H1 (cell line): Measurements from ENCODE around the gene MAP2K7. TPM values are rescaled to one million over a fixed set of nuclear protein-coding genes. Genes with fewer than 3 reads are reported as not detected.

Source experiments
- CTCF ChIA-PET: fragments of 300-600 bp; sonication (Branson Sonifier 250); formaldehyde crosslinking; loops from one replicate; lab custom pipeline; 2021; ENCODE audit not compliant: partially characterized antibody; lab: Charles Lee
- POLR2A ChIA-PET: fragments of 300-600 bp; sonication (Branson Sonifier 250); formaldehyde crosslinking; loops from one replicate; lab custom pipeline; 2021; ENCODE audit warnings: inconsistent platforms; ENCODE audit not compliant: partially characterized antibody; lab: Charles Lee
- DNase-seq, 2 experiments: peaks; one replicate each; pipeline versions ENCODE4 v3.0.0 to v3.0.0-alpha.2; 2010 to 2022; ENCODE audit warnings: low spot score in 2 of 2, low read depth in 1 of 2, mixed read lengths in 1 of 2
- FAIRE-seq: peaks from 2 replicates; lab custom pipeline; 2011; peaks lifted over from hg19 to GRCh38; lab: Jason Lieb, UNC
- H2AFZ ChIP-seq: 2 replicates; pipeline ENCODE4 v1.8.1; 2012; ENCODE audit warnings: low read length, inconsistent platforms
- H2AK5ac ChIP-seq: 2 replicates; pipeline ENCODE4 v1.6.1; 2013; ENCODE audit warnings: low read depth, low read length
- H2BK120ac ChIP-seq: replicated peaks from 2 replicates; pipeline ENCODE3; 2013; ENCODE audit warnings: low read depth, low read length, inconsistent platforms
- H2BK12ac ChIP-seq: 2 replicates; pipeline ENCODE4 v1.6.1; 2013; ENCODE audit warnings: low read depth, low read length
- H2BK15ac ChIP-seq: 2 replicates; pipeline ENCODE4 v1.6.1; 2013; ENCODE audit warnings: low read length
- H2BK20ac ChIP-seq: 2 replicates; pipeline ENCODE4 v1.6.1; 2013; ENCODE audit warnings: low read length
- H2BK5ac ChIP-seq: 2 replicates; pipeline ENCODE4 v1.6.1; 2013; ENCODE audit warnings: low read depth, low read length
- H3K14ac ChIP-seq: 2 replicates; pipeline ENCODE4 v1.6.1; 2013; ENCODE audit warnings: inconsistent platforms; ENCODE audit not compliant: insufficient read length
- H3K18ac ChIP-seq: 2 replicates; pipeline ENCODE4 v1.6.1; 2013; ENCODE audit warnings: low read length; ENCODE audit errors: extremely low read depth
- H3K23ac ChIP-seq: 2 replicates; pipeline ENCODE4 v1.6.1; 2013; ENCODE audit warnings: inconsistent platforms; ENCODE audit not compliant: insufficient read length
- H3K23me2 ChIP-seq: 2 replicates; pipeline ENCODE4 v1.6.1; 2013; ENCODE audit warnings: low read depth, low read length
- H3K27ac ChIP-seq: 2 replicates; pipeline ENCODE4 v1.6.1; 2011; ENCODE audit warnings: low read depth, low read length, inconsistent platforms
- H3K27me3 ChIP-seq, 4 experiments: replicated peaks in 1 of 4; 1 replicate in 1 of 4; 2 replicates in 3 of 4; pipeline versions ENCODE4 v1.6.1 to v1.8.1; 2011 to 2013; ENCODE audit warnings: low read length in 3 of 4, mild to moderate bottlenecking in 3 of 4, inconsistent platforms in 2 of 4, mixed read lengths in 2 of 4, moderate library complexity in 1 of 4; ENCODE audit not compliant: control insufficient read depth in 3 of 4, insufficient read depth in 3 of 4; ENCODE audit errors: extremely low read depth in 1 of 4
- H3K36me3 ChIP-seq, 4 experiments: 2 replicates each; pipeline versions ENCODE4 v1.6.1 to v1.8.1; 2011 to 2013; ENCODE audit warnings: mild to moderate bottlenecking in 4 of 4, low read length in 3 of 4, moderate library complexity in 2 of 4, control low read depth in 1 of 4, inconsistent platforms in 1 of 4; ENCODE audit not compliant: insufficient read depth in 4 of 4, control insufficient read depth in 2 of 4
- H3K4ac ChIP-seq: replicated peaks from 2 replicates; pipeline ENCODE3; 2013; ENCODE audit warnings: low read length, low read depth, mixed read lengths, inconsistent platforms; ENCODE audit not compliant: insufficient read length
- H3K4me1 ChIP-seq, 4 experiments: replicated peaks in 1 of 4; 1 replicate in 1 of 4; 2 replicates in 3 of 4; pipeline versions ENCODE4 v1.6.1 to v1.8.1; 2011 to 2013; ENCODE audit warnings: low read length in 3 of 4, inconsistent platforms in 2 of 4, mixed read lengths in 1 of 4; ENCODE audit not compliant: insufficient read depth in 4 of 4, control insufficient read depth in 3 of 4
- H3K4me2 ChIP-seq, 2 experiments: 2 replicates each; pipeline versions ENCODE4 v1.6.1 to v1.8.1; 2011 to 2013; ENCODE audit warnings: low read depth in 2 of 2, low read length in 2 of 2, control low read depth in 1 of 2, inconsistent platforms in 1 of 2, mild to moderate bottlenecking in 1 of 2; ENCODE audit not compliant: insufficient read depth in 1 of 2
- H3K4me3 ChIP-seq, 4 experiments: fragments of 200-600, 300-600 bp in 1 of 4; sonication (generic), shearing (Covaris generic), sonication (Bioruptor Twin) in 1 of 4; 2 replicates each; pipeline versions ENCODE4 v1.5.1 to v1.8.1; 2011 to 2016; ENCODE audit warnings: low read length in 4 of 4, low read depth in 3 of 4, control low read depth in 2 of 4, inconsistent platforms in 2 of 4, mild to moderate bottlenecking in 2 of 4, mixed read lengths in 1 of 4, moderate library complexity in 1 of 4; ENCODE audit not compliant: insufficient read depth in 2 of 4; ENCODE audit errors: extremely low read depth in 1 of 4
- H3K56ac ChIP-seq: replicated peaks from 2 replicates; pipeline ENCODE3; 2013; ENCODE audit warnings: low read depth, mild to moderate bottlenecking, mixed read lengths, low read length, inconsistent platforms; ENCODE audit not compliant: insufficient read length
- H3K79me1 ChIP-seq: 2 replicates; pipeline ENCODE4 v1.6.1; 2013; ENCODE audit warnings: low read depth, low read length, control low read depth
- H3K79me2 ChIP-seq, 2 experiments: 2 replicates each; pipeline versions ENCODE4 v1.6.1 to v1.8.1; 2012 to 2013; ENCODE audit warnings: low read length in 2 of 2, mild to moderate bottlenecking in 2 of 2, inconsistent platforms in 1 of 2; ENCODE audit not compliant: insufficient read depth in 2 of 2, control insufficient read depth in 1 of 2
- H3K9ac ChIP-seq, 4 experiments: replicated peaks in 1 of 4; 1 replicate in 1 of 4; 2 replicates in 3 of 4; pipeline versions ENCODE4 v1.6.1 to v1.8.1; 2011 to 2013; ENCODE audit warnings: low read depth in 3 of 4, low read length in 3 of 4, control low read depth in 2 of 4, mild to moderate bottlenecking in 2 of 4, moderate library complexity in 2 of 4, inconsistent platforms in 1 of 4; ENCODE audit errors: extremely low read depth in 1 of 4
- H3K9me3 ChIP-seq, 2 experiments: 2 replicates each; pipeline versions ENCODE4 v1.6.1 to v1.8.1; 2012 to 2013; ENCODE audit warnings: mild to moderate bottlenecking in 2 of 2, moderate library complexity in 2 of 2, control low read depth in 1 of 2, inconsistent platforms in 1 of 2, low read depth in 1 of 2, low read length in 1 of 2, mixed read lengths in 1 of 2; ENCODE audit not compliant: insufficient read depth in 2 of 2
- H4K20me1 ChIP-seq, 2 experiments: replicated peaks in 1 of 2; 2 replicates each; pipeline versions ENCODE3 to v1.8.1; 2011 to 2013; ENCODE audit warnings: inconsistent platforms in 2 of 2, low read length in 2 of 2, mild to moderate bottlenecking in 1 of 2; ENCODE audit not compliant: insufficient read depth in 2 of 2, control insufficient read depth in 1 of 2
- H4K5ac ChIP-seq: 2 replicates; pipeline ENCODE4 v1.6.1; 2013; ENCODE audit warnings: low read length, low read depth, mixed read lengths, inconsistent platforms; ENCODE audit not compliant: insufficient read length
- H4K8ac ChIP-seq: 2 replicates; pipeline ENCODE4 v1.8.0; 2013; ENCODE audit warnings: mild to moderate bottlenecking, moderate library complexity, low read length, inconsistent platforms; ENCODE audit not compliant: insufficient read depth; ENCODE audit errors: extremely low read depth
- H4K91ac ChIP-seq: replicated peaks from 2 replicates; pipeline ENCODE3; 2013; ENCODE audit warnings: low read length, mixed read lengths, inconsistent platforms; ENCODE audit not compliant: insufficient read length
- ASH2L ChIP-seq: fragments of 200-600, 300-600 bp; sonication (generic); IDR thresholded peaks from one replicate; pipeline ENCODE4 v1.7.1; 2017; ENCODE audit warnings: low read length
- BRCA1 ChIP-seq: IDR thresholded peaks from 2 replicates; pipeline ENCODE4 v1.6.1; 2012; ENCODE audit warnings: low read depth, low read length, improper control_type of control experiment
- KDM1A ChIP-seq: fragments of 200-600, 300-600 bp; sonication (generic); IDR thresholded peaks from 2 replicates; pipeline ENCODE4 v1.7.1; 2016; ENCODE audit warnings: mild to moderate bottlenecking, low read length, borderline replicate concordance
- POLR2A ChIP-seq, 2 experiments: IDR thresholded peaks; 1 replicate in 1 of 2; 2 replicates in 1 of 2; pipeline ENCODE4 v1.6.1; 2011; ENCODE audit warnings: low read depth in 2 of 2, low read length in 2 of 2, mild to moderate bottlenecking in 2 of 2; ENCODE audit errors: control extremely low read depth in 1 of 2
- RBBP5 ChIP-seq: IDR thresholded peaks from 2 replicates; pipeline ENCODE4 v1.7.1; 2012; ENCODE audit warnings: low read depth, mild to moderate bottlenecking, inconsistent platforms, low read length, moderate library complexity, borderline replicate concordance
- SAP30 ChIP-seq: fragments of 300-600 bp; sonication (generic); IDR thresholded peaks from 2 replicates; pipeline ENCODE4 v1.7.1; 2012; ENCODE audit warnings: low read length, moderate library complexity, mild to moderate bottlenecking, inconsistent platforms; ENCODE audit not compliant: insufficient read depth, insufficient replicate concordance
- SP1 ChIP-seq: IDR thresholded peaks from 2 replicates; pipeline ENCODE4 v1.6.1; 2011; ENCODE audit warnings: low read depth, low read length
- TCF12 ChIP-seq: IDR thresholded peaks from 2 replicates; pipeline ENCODE4 v1.6.1; 2011; ENCODE audit warnings: low read depth, mild to moderate bottlenecking, low read length
- USF2 ChIP-seq: IDR thresholded peaks from 2 replicates; pipeline ENCODE4 v1.6.1; 2011; ENCODE audit warnings: low read length, improper control_type of control experiment
- WGBS, 2 experiments: shearing (Covaris generic) in 1 of 2; methylation state at CpG; one replicate each; pipeline versions ENCODE4 v1.1.6 to v1.1.7; 2013 to 2015; ENCODE audit warnings: low lambda C conversion rate in 2 of 2, mixed read lengths in 2 of 2, inconsistent platforms in 1 of 2, low coverage in 1 of 2, missing lambda C conversion rate in 1 of 2; ENCODE audit not compliant: insufficient replicate concordance in 2 of 2, insufficient coverage in 1 of 2, insufficient read length in 1 of 2; ENCODE audit errors: extremely low coverage in 1 of 2, missing lambda C conversion rate in 1 of 2; 5-methylcytosine and 5-hydroxymethylcytosine counted together
- polyA plus RNA-seq, 7 experiments: library from polyadenylated mRNA; depleted of rRNA in 3 of 7; stranded (reverse) in 5 of 7; unstranded in 2 of 7; fragments of >200 nt in 5 of 7; fragments of 200-250 nt in 2 of 7; gene quantifications; 1 replicate in 5 of 7; 2 replicates in 1 of 7; 4 replicates in 1 of 7; pipeline versions ENCODE4 v1.2.1 to v1.2.3, GENCODE V29; 2011 to 2013; ENCODE audit warnings: missing spikeins in 2 of 7, mixed read lengths in 2 of 7
- total RNA-seq: library from RNA; stranded (reverse); fragmentation: NEBNext Ultra II Directional; extraction: Animal tissue kit (Norgen Biotek cat#: 25700); gene quantifications from 2 replicates; pipeline ENCODE4 v1.2.1, GENCODE V29; 2021

MAP2K7 gene
- total and polyA plus RNA-seq, 2 of the 8 experiments (the other 6 are each of a cell fraction or from before 2014, with no cell fraction given), result 8.9 to 38.3 TPM

- H3K56ac ChIP-seq, result no peak overlapping the region
- H2BK12ac ChIP-seq, result no peak overlapping the region
- H3K79me2 ChIP-seq, result no peaks in the 10 kb centered on the region
- H4K91ac ChIP-seq, result no peak overlapping the region
- no peak overlapping the region for H3K18ac ChIP-seq
- no peaks in the 10 kb centered on the region for H3K9me3 ChIP-seq
- H2BK5ac ChIP-seq, result no peak overlapping the region
- H3K27me3 ChIP-seq, result peaks cover 0 to 10% (median 6%) of the 10 kb centered on the region in 4 experiments; a peak in 4 of 7 replicates
- POLR2A ChIA-PET, result interaction anchor here (0.6 to 3.4 kb wide), 11 partner anchors 8 to 234 kb away, joined by 3 to 20 read pairs (median 3); partner anchors contain the start of gene MAP2K7
- H3K4me1 ChIP-seq, result peaks cover 0 to 21% (median 16%) of the 10 kb centered on the region in 4 experiments; a peak in 5 of 7 replicates
- H3K14ac ChIP-seq, result no peak overlapping the region
- 79% methylated on average over 30 of the region's 47 CpGs; no CpG with 5 or more reads in 1 of the 2 experiments for WGBS, 2 experiments
- no peak overlapping the region for H3K4ac ChIP-seq
- no peak overlapping the region for H3K23ac ChIP-seq
- H4K8ac ChIP-seq, result no peak overlapping the region
- H2AFZ ChIP-seq, result no peak overlapping the region
- no peak overlapping the region for H2AK5ac ChIP-seq
- no peak overlapping the region for H4K5ac ChIP-seq
- H3K23me2 ChIP-seq, result peaks cover 16% of the 10 kb centered on the region
- H3K36me3 ChIP-seq, result no peaks in the 10 kb centered on the region
- no peak overlapping the region for H2BK20ac ChIP-seq
- no peaks in the 10 kb centered on the region; the same call in 1 of the 2 replicates for H3K79me1 ChIP-seq
- H4K20me1 ChIP-seq, result peaks cover 4% of the 10 kb centered on the region in 2 experiments
- H2BK15ac ChIP-seq, result no peak overlapping the region
- peak overlapping the region; percentile 67 to 98 (median 70); a peak in 5 of 8 replicates for H3K4me3 ChIP-seq
- H3K9ac ChIP-seq, result no peak overlapping the region
- CTCF ChIA-PET, result interaction anchor here (1.1 to 1.4 kb wide), 6 partner anchors 13 to 45 kb away, joined by 3 to 6 read pairs (median 4); no protein-coding TSS in a partner anchor
- DNase-seq, result no peak
- peak overlapping the region; percentile 89 to 100 for H3K4me2 ChIP-seq
- no peak overlapping the region for H3K27ac ChIP-seq
- no peak for FAIRE-seq
- no peak overlapping the region for H2BK120ac ChIP-seq
- TF ChIP-seq SP1 (no peak), BRCA1 (no peak), USF2 (no peak), RBBP5 (0 out of 2 replicates have a peak, but pooled peaks have one; percentile 38), KDM1A (peak; percentile 69), TCF12 (no peak), SAP30 (no peak), POLR2A (IDR thresholded peaks at IDR 0.05; ENCODE audit: control extremely low read depth in 1 of 2, low read depth in 2 of 2, low read length in 2 of 2) (no peak; a peak in 1 of 3 replicates), ASH2L (peak; percentile 33)
These were observed 31.1 kb upstream of the MAP2K7 start for GRCh38 chr19:7872306-7873204.
